Keratinocyte (primary cell): ENCODE results near the gene RFX3. TPM values are rescaled to one million over a fixed set of nuclear protein-coding genes. Genes with fewer than 3 reads are reported as not detected.
A peak's percentile ranks its signal among the peaks of the same experiment; 100 is the strongest.

Source experiments
- DNase-seq: peaks from one replicate; pipeline ENCODE4 v3.0.0-alpha.2; 2011; ENCODE audit warnings: low read depth, missing footprints, low spot score
- FAIRE-seq: peaks from 2 replicates; lab custom pipeline; 2011; peaks lifted over from hg19 to GRCh38; lab: Jason Lieb, UNC
- H2AFZ ChIP-seq: 2 replicates; pipeline ENCODE4 v1.6.0; 2012; ENCODE audit warnings: low read length, control low read depth, inconsistent platforms; ENCODE audit not compliant: control insufficient read depth
- H3K27ac ChIP-seq: 2 replicates; pipeline ENCODE4 v1.5.1; 2011; ENCODE audit warnings: low read length; ENCODE audit not compliant: control insufficient read depth, insufficient read depth
- H3K27me3 ChIP-seq: 3 replicates; pipeline ENCODE4 v1.6.0; 2011; ENCODE audit warnings: low read length; ENCODE audit not compliant: control insufficient read depth, insufficient read depth; ENCODE audit errors: extremely low read depth
- H3K36me3 ChIP-seq, 2 experiments: 2 replicates in 1 of 2; 3 replicates in 1 of 2; pipeline ENCODE4 v1.5.1; 2011; ENCODE audit warnings: low read length in 2 of 2, mild to moderate bottlenecking in 1 of 2; ENCODE audit not compliant: control insufficient read depth in 2 of 2, insufficient read depth in 2 of 2; ENCODE audit errors: extremely low read depth in 1 of 2
- H3K4me1 ChIP-seq: 3 replicates; pipeline ENCODE4 v1.5.1; 2011; ENCODE audit warnings: low read length; ENCODE audit not compliant: control insufficient read depth, insufficient read depth; ENCODE audit errors: extremely low read depth
- H3K4me2 ChIP-seq: 3 replicates; pipeline ENCODE4 v1.6.0; 2011; ENCODE audit warnings: low read depth, low read length; ENCODE audit not compliant: control insufficient read depth, insufficient read depth; ENCODE audit errors: extremely low read depth
- H3K4me3 ChIP-seq, 3 experiments: fragments of 200-600 bp in 1 of 3; sonication (generic) in 1 of 3; 2 replicates in 2 of 3; 3 replicates in 1 of 3; pipeline ENCODE4 v1.5.1; 2011 to 2016; ENCODE audit warnings: low read length in 3 of 3, mild to moderate bottlenecking in 3 of 3, control low read depth in 2 of 3, inconsistent platforms in 1 of 3, low read depth in 1 of 3, mixed read lengths in 1 of 3, mixed run types in 1 of 3, moderate library complexity in 1 of 3; ENCODE audit not compliant: control insufficient read depth in 2 of 3, insufficient read depth in 2 of 3; ENCODE audit errors: extremely low read depth in 1 of 3
- H3K79me2 ChIP-seq: 2 replicates; pipeline ENCODE4 v1.6.0; 2012; ENCODE audit warnings: low read length; ENCODE audit not compliant: control insufficient read depth, insufficient read depth
- H3K9ac ChIP-seq: 3 replicates; pipeline ENCODE4 v1.6.0; 2011; ENCODE audit warnings: low read length; ENCODE audit not compliant: control insufficient read depth, insufficient read depth; ENCODE audit errors: extremely low read depth
- H3K9me1 ChIP-seq: 3 replicates; pipeline ENCODE4 v1.6.0; 2011; ENCODE audit warnings: low read length; ENCODE audit not compliant: control insufficient read depth, insufficient read depth; ENCODE audit errors: extremely low read depth
- H3K9me3 ChIP-seq: 2 replicates; pipeline ENCODE4 v1.5.1; 2012; ENCODE audit warnings: low read depth, low read length; ENCODE audit not compliant: control insufficient read depth
- H4K20me1 ChIP-seq: 3 replicates; pipeline ENCODE4 v1.6.0; 2011; ENCODE audit warnings: low read length; ENCODE audit not compliant: control insufficient read depth, insufficient read depth; ENCODE audit errors: extremely low read depth
- EZH2 ChIP-seq: IDR thresholded peaks from one replicate; pipeline ENCODE4 v1.6.1; 2012; ENCODE audit warnings: inconsistent platforms, mild to moderate bottlenecking, low read length, moderate library complexity
- dilution Hi-C: fragments of 300-500 bp; cut with MboI; formaldehyde crosslinking; loops from one replicate; pipeline ENCODE4 v1.7.0; 2020; ENCODE audit warnings: low sequenced_read_pairs; ENCODE audit not compliant: extremely low pct_ligation_motif_present
- polyA plus RNA-seq, 5 experiments: library from polyadenylated mRNA; depleted of rRNA in 3 of 5; stranded (reverse) in 3 of 5; stranded (forward) in 1 of 5; unstranded in 1 of 5; fragments of >200 nt; gene quantifications; 1 replicate in 1 of 5; 2 replicates in 3 of 5; 3 replicates in 1 of 5; pipeline versions ENCODE4 v1.2.1 to v1.2.3, GENCODE V29; 2011 to 2012; ENCODE audit warnings: missing spikeins in 2 of 5, low read depth in 1 of 5, low replicate concordance in 1 of 5
- TF ChIP-seq, protein P1 (sequence below), 3 experiments: IDR thresholded peaks in 1 of 3; conservative IDR thresholded peaks in 1 of 3; optimal IDR thresholded peaks in 1 of 3; 2 replicates in 2 of 3; 3 replicates in 1 of 3; pipeline versions ENCODE3 to v1.5.1; 2011; ENCODE audit warnings: low read length in 3 of 3, mild to moderate bottlenecking in 3 of 3, moderate library complexity in 2 of 3, control low read depth in 1 of 3, inconsistent platforms in 1 of 3; ENCODE audit not compliant: insufficient read depth in 2 of 3; ENCODE audit errors: extremely low read depth in 1 of 3

The RFX3 gene
- polyA plus RNA-seq, 1 donor (not counting 4 experiments of a cell fraction or from before 2014, with no cell fraction given), result 1.8 TPM

DNA sequence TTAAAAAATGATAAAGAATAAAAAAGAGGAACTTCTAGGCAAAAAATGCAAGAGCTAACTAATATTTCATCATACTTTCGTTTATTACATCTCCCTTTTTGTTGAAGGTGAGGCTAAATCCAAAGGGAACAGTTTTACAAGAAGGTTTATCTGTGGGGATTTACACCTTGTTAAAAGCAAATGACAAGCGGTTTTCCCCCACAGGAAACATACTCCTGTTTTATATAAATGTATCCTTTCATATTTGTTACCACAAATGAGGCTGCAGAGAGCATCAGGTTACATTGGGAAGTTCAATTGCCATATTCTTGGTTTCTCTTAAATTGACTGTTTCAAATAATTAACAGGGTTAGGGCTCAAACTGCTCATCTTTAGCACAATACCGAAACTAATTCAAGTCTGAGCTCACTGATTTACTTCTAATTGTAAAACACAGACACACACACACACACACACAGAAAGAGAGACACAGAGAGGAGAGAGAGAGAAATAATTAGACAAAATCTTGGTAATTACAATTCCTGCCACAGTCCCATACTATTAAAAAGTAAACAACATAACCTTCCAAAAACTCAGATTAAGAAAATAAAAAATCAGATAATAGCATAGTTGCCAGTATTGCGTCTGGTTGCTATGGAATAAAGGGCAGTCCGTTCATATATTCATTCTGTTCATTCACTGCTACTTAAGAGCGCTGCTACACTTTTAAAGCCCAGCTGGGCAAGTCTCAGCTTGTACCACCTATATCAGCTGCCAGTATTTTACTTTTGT is 17.1 kb downstream of the RFX3 start:
- peak overlapping the region in 2 of 3 experiments; percentile 31 to 36 for H3K4me3 ChIP-seq
- peak overlapping the region; percentile 63 for H3K27ac ChIP-seq
- no peaks in the 10 kb centered on the region for H4K20me1 ChIP-seq
- H3K79me2 ChIP-seq, result no peaks in the 10 kb centered on the region
- dilution Hi-C loops, result no loop called here
- peak overlapping the region; percentile 93 for H3K4me2 ChIP-seq
- H3K27me3 ChIP-seq, result no peaks in the 10 kb centered on the region
- no peaks in the 10 kb centered on the region for H3K9me3 ChIP-seq
- no peak for TF ChIP-seq EZH2
- TF ChIP-seq, protein P1, sequence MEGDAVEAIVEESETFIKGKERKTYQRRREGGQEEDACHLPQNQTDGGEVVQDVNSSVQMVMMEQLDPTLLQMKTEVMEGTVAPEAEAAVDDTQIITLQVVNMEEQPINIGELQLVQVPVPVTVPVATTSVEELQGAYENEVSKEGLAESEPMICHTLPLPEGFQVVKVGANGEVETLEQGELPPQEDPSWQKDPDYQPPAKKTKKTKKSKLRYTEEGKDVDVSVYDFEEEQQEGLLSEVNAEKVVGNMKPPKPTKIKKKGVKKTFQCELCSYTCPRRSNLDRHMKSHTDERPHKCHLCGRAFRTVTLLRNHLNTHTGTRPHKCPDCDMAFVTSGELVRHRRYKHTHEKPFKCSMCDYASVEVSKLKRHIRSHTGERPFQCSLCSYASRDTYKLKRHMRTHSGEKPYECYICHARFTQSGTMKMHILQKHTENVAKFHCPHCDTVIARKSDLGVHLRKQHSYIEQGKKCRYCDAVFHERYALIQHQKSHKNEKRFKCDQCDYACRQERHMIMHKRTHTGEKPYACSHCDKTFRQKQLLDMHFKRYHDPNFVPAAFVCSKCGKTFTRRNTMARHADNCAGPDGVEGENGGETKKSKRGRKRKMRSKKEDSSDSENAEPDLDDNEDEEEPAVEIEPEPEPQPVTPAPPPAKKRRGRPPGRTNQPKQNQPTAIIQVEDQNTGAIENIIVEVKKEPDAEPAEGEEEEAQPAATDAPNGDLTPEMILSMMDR (optimal IDR thresholded peaks at IDR 0.05 in 1 of 3, IDR thresholded peaks at IDR 0.05 in 1 of 3, conservative IDR thresholded peaks at IDR 0.05 in 1 of 3; ENCODE audit: extremely low read depth in 1 of 3, insufficient read depth in 2 of 3, low read length in 3 of 3), result no peak
- peak; percentile 81 for FAIRE-seq
- peak overlapping the region; percentile 85 for H2AFZ ChIP-seq
- peaks cover 10% of the 10 kb centered on the region for H3K4me1 ChIP-seq
- peak; percentile 35 for DNase-seq
- H3K36me3 ChIP-seq, result no peaks in the 10 kb centered on the region
- H3K9ac ChIP-seq, result peak overlapping the region; percentile 58
- H3K9me1 ChIP-seq, result no peaks in the 10 kb centered on the region

DNA sequence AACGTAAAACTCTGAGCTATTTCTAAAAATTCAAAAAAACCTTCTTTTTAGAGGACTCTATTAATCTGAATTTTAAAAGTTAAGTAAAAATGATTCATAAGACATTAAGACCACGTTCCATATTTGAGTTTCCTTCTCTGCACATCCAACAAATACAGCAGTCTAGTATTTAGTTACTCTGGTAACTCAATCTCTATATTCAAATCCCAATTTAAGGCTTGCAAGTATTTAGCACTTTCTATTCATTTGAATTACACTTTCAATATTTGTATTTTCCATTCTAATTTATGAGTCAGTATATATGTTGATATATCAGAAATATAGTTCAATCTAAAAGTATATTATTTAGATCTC is 17.7 kb downstream of the RFX3 start:
- Histone ChIP-seq H3K27ac (no peak overlapping the region), H4K20me1 (no peaks in the 10 kb centered on the region), H3K9me1 (no peaks in the 10 kb centered on the region), H3K9me3 (no peaks in the 10 kb centered on the region), H3K9ac (no peak overlapping the region), H3K4me2 (peak overlapping the region; percentile 93), H3K4me1 (peaks cover 10% of the 10 kb centered on the region), H3K36me3 (no peaks in the 10 kb centered on the region), H3K27me3 (no peaks in the 10 kb centered on the region), H2AFZ (no peak overlapping the region), H3K4me3 (no peak overlapping the region), H3K79me2 (no peaks in the 10 kb centered on the region)
- no peak for DNase-seq
- TF ChIP-seq, protein P1 (optimal IDR thresholded peaks at IDR 0.05 in 1 of 3, IDR thresholded peaks at IDR 0.05 in 1 of 3, conservative IDR thresholded peaks at IDR 0.05 in 1 of 3; ENCODE audit: extremely low read depth in 1 of 3, insufficient read depth in 2 of 3, low read length in 3 of 3), result no peak
- TF ChIP-seq EZH2, result no peak
- dilution Hi-C loops, result no loop called here
- FAIRE-seq, result no peak
